H9 (cell line): ENCODE results near the gene TMEM209. TPM values are rescaled to one million over a fixed set of nuclear protein-coding genes. Genes with fewer than 3 reads are reported as not detected.

Source experiments
- DNase-seq: peaks from one replicate; pipeline ENCODE4 v3.0.0-alpha.2; 2017
- H2AFZ ChIP-seq: one replicate; pipeline ENCODE4 v1.6.1; 2013; ENCODE audit warnings: mild to moderate bottlenecking, low read length, control low read depth, moderate library complexity
- H2AK5ac ChIP-seq: 2 replicates; pipeline ENCODE4 v1.6.1; 2013; ENCODE audit warnings: low read length, control low read depth, mixed read lengths; ENCODE audit not compliant: insufficient read length
- H2BK120ac ChIP-seq: one replicate; pipeline ENCODE4 v1.6.1; 2013; ENCODE audit warnings: low read depth, mild to moderate bottlenecking, low read length, control low read depth, inconsistent platforms; ENCODE audit not compliant: poor library complexity, severe bottlenecking
- H2BK12ac ChIP-seq: 2 replicates; pipeline ENCODE4 v1.6.1; 2013; ENCODE audit warnings: low read length, control low read depth, mixed read lengths, low read depth; ENCODE audit not compliant: insufficient read length
- H2BK15ac ChIP-seq: 2 replicates; pipeline ENCODE4 v1.6.1; 2013; ENCODE audit warnings: low read depth, low read length, control low read depth
- H2BK20ac ChIP-seq: one replicate; pipeline ENCODE4 v1.6.1; 2013; ENCODE audit warnings: low read depth, mild to moderate bottlenecking, low read length, control low read depth, inconsistent platforms; ENCODE audit not compliant: poor library complexity, severe bottlenecking
- H2BK5ac ChIP-seq: 2 replicates; pipeline ENCODE4 v1.6.1; 2013; ENCODE audit warnings: low read length, control low read depth, mixed read lengths; ENCODE audit not compliant: insufficient read length
- H3K14ac ChIP-seq: 2 replicates; pipeline ENCODE4 v1.6.1; 2013; ENCODE audit warnings: low read length, control low read depth; ENCODE audit not compliant: insufficient read depth
- H3K18ac ChIP-seq: 2 replicates; pipeline ENCODE4 v1.6.1; 2013; ENCODE audit warnings: low read depth, mild to moderate bottlenecking, mixed read lengths, low read length, control low read depth; ENCODE audit not compliant: insufficient read length
- H3K23ac ChIP-seq: 2 replicates; pipeline ENCODE4 v1.6.1; 2013; ENCODE audit warnings: low read length, control low read depth, mixed read lengths, low read depth; ENCODE audit not compliant: insufficient read length
- H3K23me2 ChIP-seq: 2 replicates; pipeline ENCODE4 v1.6.1; 2013; ENCODE audit warnings: low read depth, mild to moderate bottlenecking, mixed read lengths, low read length, control low read depth; ENCODE audit not compliant: insufficient read length, poor library complexity, severe bottlenecking
- H3K27ac ChIP-seq: 2 replicates; pipeline ENCODE4 v1.5.1; 2013; ENCODE audit warnings: low read length, control low read depth, mixed read lengths, low read depth; ENCODE audit not compliant: insufficient read length
- H3K27me3 ChIP-seq: 2 replicates; pipeline ENCODE4 v1.6.1; 2013; ENCODE audit warnings: low read length, control low read depth, inconsistent platforms; ENCODE audit not compliant: insufficient read depth
- H3K4ac ChIP-seq: 2 replicates; pipeline ENCODE4 v1.6.1; 2013; ENCODE audit warnings: low read depth, mild to moderate bottlenecking, control low read depth, inconsistent platforms, low read length, moderate library complexity
- H3K4me1 ChIP-seq: 2 replicates; pipeline ENCODE4 v1.6.1; 2013; ENCODE audit warnings: low read length, control low read depth, inconsistent platforms; ENCODE audit not compliant: insufficient read depth
- H3K4me2 ChIP-seq: 2 replicates; pipeline ENCODE4 v1.6.1; 2013; ENCODE audit warnings: low read length, control low read depth, mixed read lengths; ENCODE audit not compliant: insufficient read length, insufficient read depth
- H3K56ac ChIP-seq: 2 replicates; pipeline ENCODE4 v1.6.1; 2013; ENCODE audit warnings: low read depth, mild to moderate bottlenecking, mixed read lengths, low read length, control low read depth; ENCODE audit not compliant: insufficient read length
- H3K79me1 ChIP-seq: 2 replicates; pipeline ENCODE4 v1.6.1; 2013; ENCODE audit warnings: low read depth, mild to moderate bottlenecking, moderate library complexity, low read length, control low read depth, inconsistent platforms; ENCODE audit not compliant: insufficient read depth, poor library complexity, severe bottlenecking
- H3K79me2 ChIP-seq: 2 replicates; pipeline ENCODE4 v1.6.1; 2013; ENCODE audit warnings: low read length, control low read depth, inconsistent platforms; ENCODE audit not compliant: insufficient read depth
- H3K9ac ChIP-seq: 2 replicates; pipeline ENCODE4 v1.6.1; 2013; ENCODE audit warnings: low read length, control low read depth, mixed read lengths; ENCODE audit not compliant: insufficient read length; ENCODE audit errors: extremely low read depth
- H3K9me3 ChIP-seq: one replicate; pipeline ENCODE4 v1.6.1; 2013; ENCODE audit warnings: low read depth, low read length, inconsistent platforms; ENCODE audit not compliant: control insufficient read depth
- H3T11ph ChIP-seq: one replicate; pipeline ENCODE4 v1.6.1; 2013; ENCODE audit warnings: mild to moderate bottlenecking, low read length, control low read depth, inconsistent platforms
- H4K20me1 ChIP-seq: one replicate; pipeline ENCODE4 v1.6.1; 2013; ENCODE audit not compliant: control insufficient read depth, insufficient read length, insufficient read depth
- H4K5ac ChIP-seq: 2 replicates; pipeline ENCODE4 v1.6.1; 2013; ENCODE audit warnings: low read depth, mild to moderate bottlenecking, mixed read lengths, low read length, control low read depth; ENCODE audit not compliant: insufficient read length
- H4K8ac ChIP-seq: replicated peaks from 2 replicates; pipeline ENCODE4 v1.6.1; 2013; ENCODE audit warnings: low read length, control low read depth, mixed read lengths, low read depth; ENCODE audit not compliant: insufficient read length
- H4K91ac ChIP-seq: 2 replicates; pipeline ENCODE4 v1.6.1; 2013; ENCODE audit warnings: low read depth, mild to moderate bottlenecking, moderate library complexity, mixed read lengths, low read length, control low read depth; ENCODE audit not compliant: insufficient read length
- H3K27ac Mint-ChIP-seq, 3 experiments: 2 replicates in 2 of 3; 3 replicates in 1 of 3; pipeline ENCODE4 v1.8.0; 2020 to 2021; ENCODE audit warnings: mixed read lengths in 3 of 3, mild to moderate bottlenecking in 1 of 3, moderate library complexity in 1 of 3
- H3K27me3 Mint-ChIP-seq: 2 replicates; pipeline ENCODE4 v1.8.0; 2021; ENCODE audit warnings: low read depth, mild to moderate bottlenecking, moderate library complexity, mixed read lengths
- H3K36me3 Mint-ChIP-seq, 3 experiments: 2 replicates in 2 of 3; 3 replicates in 1 of 3; pipeline ENCODE4 v1.8.0; 2020 to 2021; ENCODE audit warnings: low read depth in 3 of 3, mixed read lengths in 3 of 3; ENCODE audit not compliant: insufficient read depth in 1 of 3
- H3K4me1 Mint-ChIP-seq, 2 experiments: 2 replicates each; pipeline ENCODE4 v1.8.0; 2020; ENCODE audit warnings: mixed read lengths in 2 of 2
- H3K4me3 Mint-ChIP-seq, 2 experiments: 2 replicates in 1 of 2; 3 replicates in 1 of 2; pipeline ENCODE4 v1.8.0; 2020 to 2021; ENCODE audit warnings: mild to moderate bottlenecking in 2 of 2, mixed read lengths in 2 of 2, moderate library complexity in 1 of 2
- H3K9me3 Mint-ChIP-seq, 2 experiments: 2 replicates in 1 of 2; 3 replicates in 1 of 2; pipeline ENCODE4 v1.8.0; 2020; ENCODE audit warnings: mild to moderate bottlenecking in 2 of 2, mixed read lengths in 2 of 2, moderate library complexity in 1 of 2
- CTCF ChIP-seq: fragments of 200-600 bp; sonication (generic); conservative IDR thresholded peaks from 3 replicates; pipeline ENCODE4 v1.8.0; 2021; ENCODE audit warnings: antibody characterized with exemption, mild to moderate bottlenecking
- WGBS: extraction: QIAGEN DNeasy Blood & Tissue Kit; methylation state at CpG from one replicate; pipeline ENCODE4 v1.1.7; 2013; ENCODE audit warnings: missing lambda C conversion rate, low lambda C conversion rate, mixed read lengths; ENCODE audit not compliant: insufficient read length; ENCODE audit errors: extremely low coverage; 5-methylcytosine and 5-hydroxymethylcytosine counted together
- total RNA-seq: library from RNA; stranded (reverse); gene quantifications from 2 replicates; pipeline ENCODE4 v1.2.1, GENCODE V29; 2021

The TMEM209 gene
- total RNA-seq, 1 experiment from 2014 or later: 30.8 TPM

- H3K27ac ChIP-seq: no peak overlapping the region
- H3K27ac Mint-ChIP-seq: peak overlapping the region in 1 of 3 experiments; percentile 21; a peak in 1 of 7 replicates
- no CpG with 5 or more reads among the region's 12 CpGs for WGBS
Measured at GRCh38 chr7:130131964-130132875, 73.0 kb downstream of the TMEM209 start.

More at GRCh38 chr7:130131964-130132875, 73.0 kb downstream of the TMEM209 start:
- no peaks in the 10 kb centered on the region for H3K9me3 ChIP-seq
- no peaks in the 10 kb centered on the region for H3K9me3 Mint-ChIP-seq
- no peak overlapping the region for H4K91ac ChIP-seq
- H4K5ac ChIP-seq: no peak overlapping the region
- no peak overlapping the region for H3T11ph ChIP-seq
- H3K4me2 ChIP-seq: no peak overlapping the region
- no peak for TF ChIP-seq CTCF
- H2BK120ac ChIP-seq: no peak overlapping the region
- H2BK5ac ChIP-seq: no peak overlapping the region
- H4K20me1 ChIP-seq: peaks cover 4% of the 10 kb centered on the region
- no peaks in the 10 kb centered on the region for H3K79me2 ChIP-seq
- no peaks in the 10 kb centered on the region for H3K23me2 ChIP-seq
- peaks cover 7 to 18% of the 10 kb centered on the region in 2 experiments; a peak in 3 of 4 replicates for H3K4me1 Mint-ChIP-seq
- H4K8ac ChIP-seq: no peak overlapping the region
- H3K23ac ChIP-seq: no peak overlapping the region
- DNase-seq: no peak
- no peak overlapping the region for H3K4me3 Mint-ChIP-seq
- H2BK12ac ChIP-seq: no peak overlapping the region
- H2AFZ ChIP-seq: no peak overlapping the region
- H3K4me1 ChIP-seq: no peaks in the 10 kb centered on the region
- no peak overlapping the region for H3K56ac ChIP-seq
- H2BK20ac ChIP-seq: no peak overlapping the region
- no peaks in the 10 kb centered on the region for H3K27me3 Mint-ChIP-seq
- no peaks in the 10 kb centered on the region for H3K79me1 ChIP-seq
- H3K9ac ChIP-seq: no peak overlapping the region
- H2AK5ac ChIP-seq: no peak overlapping the region
- no peak overlapping the region for H3K18ac ChIP-seq
- H3K4ac ChIP-seq: no peak overlapping the region
- no peak overlapping the region for H3K14ac ChIP-seq
- no peak overlapping the region for H2BK15ac ChIP-seq
- peaks cover 9 to 29% (median 28%) of the 10 kb centered on the region in 3 experiments; a peak in 6 of 7 replicates for H3K36me3 Mint-ChIP-seq
- no peaks in the 10 kb centered on the region for H3K27me3 ChIP-seq
